ENCODE measurements around the gene COTL1.
"Not testable (repeated sequence)": the region's sequence is repeated elsewhere in the genome, so short reads cannot be mapped to it uniquely, and the experiment has no call there.

COTL1 gene

GRCh38 chr16:84633622-84634021 is 15.7 kb upstream of the COTL1 start:
- H3K4me3 ChIP-seq (replicated peaks; ENCODE audit: low read depth, low read length): no peak overlapping the region
- no peak for DNase-seq (ENCODE audit: extremely low read depth, insufficient read length)
- TF ChIP-seq CTCF (IDR thresholded peaks at IDR 0.05; ENCODE audit: insufficient read depth, low read length, poor library complexity, severe bottlenecking): no peak
- H3K36me3 ChIP-seq (ENCODE audit: control insufficient read depth, insufficient read depth, low read length): no peaks in the 10 kb centered on the region
- no peaks in the 10 kb centered on the region for H3K27me3 ChIP-seq (replicated peaks; ENCODE audit: control insufficient read depth, insufficient read depth, low read length)

GRCh38 chr16:84632862-84633261 is 15.0 kb upstream of the COTL1 start:
- DNase-seq (ENCODE audit: extremely low read depth, insufficient read length); H3K27me3 ChIP-seq (replicated peaks; ENCODE audit: control insufficient read depth, insufficient read depth, low read length); H3K4me3 ChIP-seq (replicated peaks; ENCODE audit: low read depth, low read length); H3K36me3 ChIP-seq (ENCODE audit: control insufficient read depth, insufficient read depth, low read length): not testable (repeated sequence)

- no peaks in the 10 kb centered on the region for H3K27me3 ChIP-seq (replicated peaks; ENCODE audit: control insufficient read depth, insufficient read depth, low read length)
- H3K36me3 ChIP-seq (ENCODE audit: control insufficient read depth, insufficient read depth, low read length): no peaks in the 10 kb centered on the region
- H3K4me3 ChIP-seq (replicated peaks; ENCODE audit: low read depth, low read length): no peak overlapping the region
- no peak for TF ChIP-seq CTCF (IDR thresholded peaks at IDR 0.05; ENCODE audit: insufficient read depth, low read length, poor library complexity, severe bottlenecking)
- no peak for DNase-seq (ENCODE audit: extremely low read depth, insufficient read length)
Measured at GRCh38 chr16:84631886-84632285, 14.0 kb upstream of the COTL1 start.

- DNase-seq (ENCODE audit: extremely low read depth, insufficient read length): no peak
- Histone ChIP-seq H3K27me3 (replicated peaks; ENCODE audit: control insufficient read depth, insufficient read depth, low read length) (no peaks in the 10 kb centered on the region), H3K36me3 (ENCODE audit: control insufficient read depth, insufficient read depth, low read length) (no peaks in the 10 kb centered on the region), H3K4me3 (replicated peaks; ENCODE audit: low read depth, low read length) (no peak overlapping the region)
- no peak for TF ChIP-seq CTCF (IDR thresholded peaks at IDR 0.05; ENCODE audit: insufficient read depth, low read length, poor library complexity, severe bottlenecking)
Measured at GRCh38 chr16:84631153-84631466, 13.2 kb upstream of the COTL1 start.

GRCh38 chr16:84630446-84631152 is 12.7 kb upstream of the COTL1 start:
- no peak for TF ChIP-seq CTCF (IDR thresholded peaks at IDR 0.05; ENCODE audit: insufficient read depth, low read length, poor library complexity, severe bottlenecking)

GRCh38 chr16:84630009-84630408 is 12.1 kb upstream of the COTL1 start:
- no peak for DNase-seq (ENCODE audit: extremely low read depth, insufficient read length)
- Histone ChIP-seq H3K36me3 (ENCODE audit: control insufficient read depth, insufficient read depth, low read length) (no peaks in the 10 kb centered on the region), H3K27me3 (replicated peaks; ENCODE audit: control insufficient read depth, insufficient read depth, low read length) (no peaks in the 10 kb centered on the region), H3K4me3 (replicated peaks; ENCODE audit: low read depth, low read length) (no peak overlapping the region)
- TF ChIP-seq CTCF (IDR thresholded peaks at IDR 0.05; ENCODE audit: insufficient read depth, low read length, poor library complexity, severe bottlenecking): no peak

More at GRCh38 chr16:84630446-84631152, 12.7 kb upstream of the COTL1 start:
- no peak for DNase-seq (ENCODE audit: extremely low read depth, insufficient read length)
- Histone ChIP-seq H3K4me3 (replicated peaks; ENCODE audit: low read depth, low read length) (no peak overlapping the region), H3K36me3 (ENCODE audit: control insufficient read depth, insufficient read depth, low read length) (no peaks in the 10 kb centered on the region), H3K27me3 (replicated peaks; ENCODE audit: control insufficient read depth, insufficient read depth, low read length) (no peaks in the 10 kb centered on the region)
